ENCODE data around the gene FNIP2.

DNA sequence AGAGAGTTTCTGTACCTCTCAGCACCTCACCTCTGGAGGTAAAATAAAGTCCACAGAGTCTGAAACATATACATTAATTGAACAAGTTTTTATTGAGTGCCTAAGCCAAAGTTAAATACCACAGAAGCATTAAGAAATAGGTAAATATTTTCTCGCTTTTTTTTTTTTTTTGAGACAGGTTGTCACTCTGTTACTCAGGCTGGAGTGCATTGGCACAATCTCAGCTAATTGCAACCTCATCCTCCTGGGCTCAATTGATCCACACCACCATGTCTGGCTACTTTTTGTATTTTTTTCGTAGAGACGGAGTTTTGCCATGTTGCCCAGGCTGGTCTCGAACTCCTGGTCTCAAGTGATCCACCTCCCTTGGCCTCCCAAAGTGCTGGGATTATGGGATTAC lies 10.1 kb upstream of the FNIP2 start:
- TF ChIP-seq, protein P1, sequence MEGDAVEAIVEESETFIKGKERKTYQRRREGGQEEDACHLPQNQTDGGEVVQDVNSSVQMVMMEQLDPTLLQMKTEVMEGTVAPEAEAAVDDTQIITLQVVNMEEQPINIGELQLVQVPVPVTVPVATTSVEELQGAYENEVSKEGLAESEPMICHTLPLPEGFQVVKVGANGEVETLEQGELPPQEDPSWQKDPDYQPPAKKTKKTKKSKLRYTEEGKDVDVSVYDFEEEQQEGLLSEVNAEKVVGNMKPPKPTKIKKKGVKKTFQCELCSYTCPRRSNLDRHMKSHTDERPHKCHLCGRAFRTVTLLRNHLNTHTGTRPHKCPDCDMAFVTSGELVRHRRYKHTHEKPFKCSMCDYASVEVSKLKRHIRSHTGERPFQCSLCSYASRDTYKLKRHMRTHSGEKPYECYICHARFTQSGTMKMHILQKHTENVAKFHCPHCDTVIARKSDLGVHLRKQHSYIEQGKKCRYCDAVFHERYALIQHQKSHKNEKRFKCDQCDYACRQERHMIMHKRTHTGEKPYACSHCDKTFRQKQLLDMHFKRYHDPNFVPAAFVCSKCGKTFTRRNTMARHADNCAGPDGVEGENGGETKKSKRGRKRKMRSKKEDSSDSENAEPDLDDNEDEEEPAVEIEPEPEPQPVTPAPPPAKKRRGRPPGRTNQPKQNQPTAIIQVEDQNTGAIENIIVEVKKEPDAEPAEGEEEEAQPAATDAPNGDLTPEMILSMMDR (IDR thresholded peaks at IDR 0.05), result no peak
- no peak for TF ChIP-seq POLR2A (IDR thresholded peaks at IDR 0.05)

Measured in heart left ventricle (tissue), 13 donors.